ENCODE results near the gene CYBRD1.

The CYBRD1 gene

DNA sequence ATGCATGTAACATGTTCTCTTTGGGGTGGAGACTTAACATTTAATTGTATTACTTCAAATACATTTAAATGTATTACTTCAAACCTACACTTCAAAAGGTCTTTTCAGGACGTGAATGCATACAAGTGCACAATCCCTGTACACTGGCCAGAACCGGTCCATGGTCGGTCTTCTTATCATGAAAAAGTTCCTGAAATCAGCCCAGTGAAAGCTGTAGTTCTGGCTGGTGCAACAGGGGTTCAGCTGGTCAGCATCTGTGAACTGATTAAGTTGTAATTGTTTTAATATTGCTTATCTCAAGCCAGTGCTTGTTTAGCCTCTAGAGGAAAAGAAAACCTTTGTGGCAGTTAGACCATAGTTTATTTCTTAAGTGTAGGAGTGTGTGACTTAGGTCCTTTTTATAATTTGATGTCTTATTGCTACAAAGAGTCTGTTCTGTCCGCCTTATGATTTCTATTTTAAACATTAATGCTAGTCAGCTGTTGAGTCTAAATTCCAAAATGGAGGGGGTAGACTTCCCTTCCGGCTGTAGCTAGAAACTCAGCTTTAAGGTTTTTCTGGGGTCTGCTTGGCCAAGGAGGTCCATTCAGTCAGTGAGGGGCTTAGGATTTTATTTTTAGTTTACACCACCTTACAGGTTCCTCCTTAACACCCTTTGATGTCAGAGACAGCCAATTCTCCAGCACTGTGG, 768 bp upstream of the CYBRD1 start:
- no peaks in the 10 kb centered on the region for H3K27me3 ChIP-seq (ENCODE audit: insufficient read depth, poor library complexity, severe bottlenecking)
- TF ChIP-seq POLR2AphosphoS5 (IDR thresholded peaks at IDR 0.05; ENCODE audit: low read depth) (no peak), GABPA (IDR thresholded peaks at IDR 0.05; ENCODE audit: low read depth) (no peak), SPI1 (IDR thresholded peaks at IDR 0.05; ENCODE audit: borderline replicate concordance, low read depth) (no peak), CTCF (IDR thresholded peaks at IDR 0.05; ENCODE audit: insufficient read depth, low read length) (no peak), REST (IDR thresholded peaks at IDR 0.05; ENCODE audit: insufficient replicate concordance, low read depth) (no peak)
- no peak for DNase-seq (ENCODE audit: low read depth in 1 of 2, low spot score in 1 of 2)
- H3K27ac ChIP-seq (replicated peaks) = peak overlapping the region; percentile 97
- H3K4me3 ChIP-seq (replicated peaks; ENCODE audit: insufficient read depth, low read length) = peak overlapping the region; percentile 78

GRCh38 chr2:171522788-171523087, 464 bp downstream of the CYBRD1 start:
- peak in 1 of 2 experiments; percentile 44 for DNase-seq (ENCODE audit: low read depth in 1 of 2, low spot score in 1 of 2)
- Histone ChIP-seq H3K27me3 (ENCODE audit: insufficient read depth, poor library complexity, severe bottlenecking) (no peaks in the 10 kb centered on the region), H3K4me3 (replicated peaks; ENCODE audit: insufficient read depth, low read length) (peak overlapping the region; percentile 78), H3K27ac (replicated peaks) (peak overlapping the region; percentile 97)
- TF ChIP-seq REST (IDR thresholded peaks at IDR 0.05; ENCODE audit: insufficient replicate concordance, low read depth) (no peak), CTCF (IDR thresholded peaks at IDR 0.05; ENCODE audit: insufficient read depth, low read length) (no peak), SPI1 (IDR thresholded peaks at IDR 0.05; ENCODE audit: borderline replicate concordance, low read depth) (peak; percentile 18; the same call in 1 of the 2 replicates), POLR2AphosphoS5 (IDR thresholded peaks at IDR 0.05; ENCODE audit: low read depth) (peak; percentile 8; the same call in 1 of the 2 replicates)

GRCh38 chr2:171523088-171524017, 1.1 kb downstream of the CYBRD1 start:
- peak overlapping the region; percentile 78 for H3K4me3 ChIP-seq (replicated peaks; ENCODE audit: insufficient read depth, low read length)
- DNase-seq (ENCODE audit: low read depth in 1 of 2, low spot score in 1 of 2) = peak; percentile 74 to 92
- H3K27ac ChIP-seq (replicated peaks) = peak overlapping the region; percentile 97
- H3K27me3 ChIP-seq (ENCODE audit: insufficient read depth, poor library complexity, severe bottlenecking) = no peaks in the 10 kb centered on the region
- no peak; the same call in 1 of the 2 replicates for TF ChIP-seq POLR2AphosphoS5 (IDR thresholded peaks at IDR 0.05; ENCODE audit: low read depth)
- peak; percentile 89 for TF ChIP-seq SPI1 (IDR thresholded peaks at IDR 0.05; ENCODE audit: borderline replicate concordance, low read depth)
- peak; percentile 54 for TF ChIP-seq REST (IDR thresholded peaks at IDR 0.05; ENCODE audit: insufficient replicate concordance, low read depth)
- no peak for TF ChIP-seq CTCF (IDR thresholded peaks at IDR 0.05; ENCODE audit: insufficient read depth, low read length)
- 0 out of 2 replicates have a peak, but pooled peaks have one; percentile 17 for TF ChIP-seq GABPA (IDR thresholded peaks at IDR 0.05; ENCODE audit: low read depth)

Data from HL-60 (cell line).